GM12878 (cell line): Measurements from ENCODE around the gene FAM53B. TPM values are rescaled to one million over a fixed set of nuclear protein-coding genes. Genes with fewer than 3 reads are reported as not detected.

ENCODE experiments used
- ATAC-seq: fragments of 200-7000 bp; cut with Tn5 transposase; 3 replicates; pipeline ENCODE4 v1.9.1; 2020; ENCODE audit warnings: mild to moderate bottlenecking, moderate library complexity
- BruUV-seq: library from RNA; stranded (reverse); fragments of 400-500 nt; replicated peaks from 2 replicates; lab custom pipeline; 2021; lab: Mats Ljungman, UMichigan
- CTCF ChIA-PET: fragments of 300-600 bp; sonication (Branson Sonifier 250); formaldehyde crosslinking; extraction: SDS; loops from one replicate; lab custom pipeline; 2021; ENCODE audit warnings: inconsistent platforms; lab: Yijun Ruan, JAX
- POLR2A ChIA-PET: fragments of 350-600 bp; formaldehyde crosslinking; extraction: SDS; loops from one replicate; lab custom pipeline; 2021; ENCODE audit warnings: inconsistent platforms; lab: Charles Lee
- RAD21 ChIA-PET: fragments of 300-600 bp; sonication (Branson Sonifier 250); formaldehyde crosslinking; loops from one replicate; lab custom pipeline; 2023; ENCODE audit warnings: antibody characterized with exemption; ENCODE audit not compliant: unreplicated experiment; lab: Charles Lee
- SMC1A ChIA-PET: fragments of 300-600 bp; sonication (Branson Sonifier 250); formaldehyde crosslinking; loops from one replicate; lab custom pipeline; 2023; ENCODE audit not compliant: unreplicated experiment, uncharacterized antibody; lab: Charles Lee
- DNase-seq: peaks from one replicate; pipeline ENCODE4 v3.0.0-alpha.2; 2011; ENCODE audit warnings: low read depth, low spot score
- FAIRE-seq: peaks from 3 replicates; lab custom pipeline; 2011; peaks lifted over from hg19 to GRCh38; lab: Jason Lieb, UNC
- H2AFZ ChIP-seq: 2 replicates; pipeline ENCODE4 v1.6.0; 2011; ENCODE audit warnings: low read depth, low read length, control low read depth; ENCODE audit not compliant: control insufficient read depth
- H3K27ac ChIP-seq: 2 replicates; pipeline ENCODE4 v1.5.1; 2011; ENCODE audit warnings: control low read depth; ENCODE audit not compliant: control insufficient read depth, insufficient read depth
- H3K27me3 ChIP-seq, 2 experiments: replicated peaks in 1 of 2; 2 replicates each; pipeline versions ENCODE4 v1.6.0 to v1.6.1; 2011; ENCODE audit warnings: low read length in 1 of 2; ENCODE audit not compliant: control insufficient read depth in 2 of 2, insufficient read depth in 2 of 2
- H3K36me3 ChIP-seq, 2 experiments: 2 replicates each; pipeline ENCODE4 v1.5.1; 2011; ENCODE audit warnings: low read length in 1 of 2; ENCODE audit not compliant: control insufficient read depth in 2 of 2, insufficient read depth in 2 of 2
- H3K4me1 ChIP-seq: 2 replicates; pipeline ENCODE4 v1.6.1; 2011; ENCODE audit warnings: mild to moderate bottlenecking, low read length, moderate library complexity, mixed read lengths; ENCODE audit not compliant: control insufficient read depth, insufficient read depth
- H3K4me2 ChIP-seq: 2 replicates; pipeline ENCODE4 v1.6.0; 2011; ENCODE audit warnings: control low read depth; ENCODE audit not compliant: control insufficient read depth, insufficient read depth
- H3K4me3 ChIP-seq: fragments of 200-600 bp; sonication (generic); 2 replicates; pipeline ENCODE4 v1.5.1; 2016
- H3K79me2 ChIP-seq: 2 replicates; pipeline ENCODE4 v1.6.0; 2011; ENCODE audit warnings: low read length; ENCODE audit not compliant: control insufficient read depth, insufficient read depth
- H3K9ac ChIP-seq: 2 replicates; pipeline ENCODE4 v1.8.0; 2011; ENCODE audit warnings: low read length, control low read depth, mixed read lengths; ENCODE audit not compliant: control insufficient read depth, insufficient read depth
- H3K9me3 ChIP-seq: replicated peaks from 3 replicates; pipeline ENCODE4 v1.5.1; 2011; ENCODE audit warnings: mild to moderate bottlenecking, low read length; ENCODE audit not compliant: control insufficient read depth, insufficient read depth
- H4K20me1 ChIP-seq: 2 replicates; pipeline ENCODE4 v1.6.0; 2011; ENCODE audit not compliant: control insufficient read depth, insufficient read depth
- ATF7 ChIP-seq: fragments of 450-650 bp; IDR thresholded peaks from 2 replicates; pipeline ENCODE4 v1.6.1; 2016; ENCODE audit warnings: low read depth, mild to moderate bottlenecking
- NFIC ChIP-seq: IDR thresholded peaks from 2 replicates; pipeline ENCODE4 v1.6.1; 2012; ENCODE audit warnings: low read depth, mild to moderate bottlenecking, inconsistent platforms, low read length, moderate library complexity
- WGBS: methylation state at CpG from one replicate; pipeline ENCODE4 v1.1.6; 2016; ENCODE audit warnings: low lambda C conversion rate; ENCODE audit not compliant: insufficient replicate concordance, insufficient coverage; ENCODE audit errors: missing lambda C conversion rate; 5-methylcytosine and 5-hydroxymethylcytosine counted together
- in situ Hi-C: fragments of 300-500 bp; cut with MboI; formaldehyde crosslinking; loops from 9 replicates; pipeline ENCODE4 v1.14.3; 2018; ENCODE audit warnings: mixed read lengths
- intact Hi-C: fragments of 100-400 bp; cut with micrococcal nuclease; formaldehyde crosslinking; loops from one replicate; pipeline ENCODE4 v1.14.2; 2022; ENCODE audit not compliant: unreplicated experiment
- polyA plus RNA-seq, 11 experiments: library from polyadenylated mRNA; depleted of rRNA in 4 of 11; unstranded in 6 of 11; stranded (reverse) in 5 of 11; fragments of >200 nt; fragmentation: Nextera tagmentation in 4 of 11; fragmentation: Illumina TruSeq in 1 of 11; extraction: Ambion mirVana in 4 of 11; extraction: Trizol in 1 of 11; gene quantifications; 1 replicate in 1 of 11; 2 replicates in 10 of 11; pipeline versions ENCODE4 v1.2.1 to v1.2.3, GENCODE V29; 2011 to 2016; ENCODE audit warnings: inconsistent platforms in 2 of 11, missing spikeins in 2 of 11, low read depth in 1 of 11
- total RNA-seq, 4 experiments: library from RNA; depleted of rRNA in 3 of 4; stranded (reverse); fragments of >200 nt in 3 of 4; fragmentation: Illumina TruSeq in 1 of 4; extraction: Trizol in 1 of 4; gene quantifications; 2 replicates each; pipeline versions ENCODE4 v1.2.1 to v1.2.3, GENCODE V29; 2013 to 2021
- TF ChIP-seq, protein P1 (sequence below): IDR thresholded peaks from 2 replicates; pipeline ENCODE4 v1.6.1; 2012; ENCODE audit warnings: low read length, inconsistent platforms
- TF ChIP-seq, protein P2 (sequence below): IDR thresholded peaks from 2 replicates; pipeline ENCODE4 v1.6.1; 2012; ENCODE audit warnings: improper control_type of control experiment, low read depth, low read length; ENCODE audit not compliant: insufficient replicate concordance
- TF ChIP-seq, protein P3 (sequence below): fragments of 150-350 bp; IDR thresholded peaks from 2 replicates; pipeline ENCODE4 v1.6.1; 2014; ENCODE audit warnings: mild to moderate bottlenecking, low read depth, low read length
- TF ChIP-seq, protein P4 (sequence below): IDR thresholded peaks from 2 replicates; pipeline ENCODE4 v1.6.1; 2011; ENCODE audit warnings: mild to moderate bottlenecking, low read depth, low read length, moderate library complexity; ENCODE audit not compliant: insufficient replicate concordance

Gene FAM53B
- total and polyA plus RNA-seq, 10 of the 15 experiments (the other 5 are each of a cell fraction or from before 2014, with no cell fraction given) = 0.05 to 26.3 (median 8.1) TPM

DNA sequence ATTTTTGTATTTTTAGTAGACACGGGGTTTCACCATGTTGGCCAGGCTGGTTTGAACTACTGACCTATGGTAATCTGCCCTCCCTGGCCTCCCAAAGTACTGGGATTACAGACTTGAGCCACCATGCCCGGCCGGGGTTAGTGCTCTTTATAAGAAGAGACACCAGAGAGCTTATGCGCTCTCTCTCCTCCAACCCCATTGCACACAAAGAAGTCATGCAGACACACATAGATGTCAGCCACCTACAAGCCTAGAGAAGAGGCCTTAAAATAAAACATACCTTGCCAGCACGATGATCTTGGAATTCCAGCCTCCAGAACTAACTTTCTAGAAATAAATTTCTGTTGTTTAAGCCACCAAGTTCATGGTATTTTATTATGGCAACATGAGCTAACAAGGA is 10.0 kb upstream of the FAM53B start:
- RAD21 ChIA-PET = interaction anchor here (0.8 kb wide), 1 partner anchor 9 kb away, joined by 3 read pairs; no protein-coding TSS in a partner anchor
- Histone ChIP-seq H3K36me3 (no peaks in the 10 kb centered on the region; a peak in 2 of 4 replicates), H2AFZ (no peak overlapping the region), H3K27me3 (no peaks in the 10 kb centered on the region), H3K4me1 (peaks cover 4% of the 10 kb centered on the region; the same call in 1 of the 2 replicates), H3K4me3 (no peak overlapping the region), H4K20me1 (no peaks in the 10 kb centered on the region), H3K4me2 (no peak overlapping the region), H3K79me2 (no peaks in the 10 kb centered on the region), H3K27ac (no peak overlapping the region), H3K9ac (no peak overlapping the region), H3K9me3 (no peaks in the 10 kb centered on the region)
- WGBS = 97% methylated on average over 5 of the region's 5 CpGs
- DNase-seq (no peak), ATAC-seq (no peak), FAIRE-seq (no peak)
- intact Hi-C loops = no loop called here
- TF ChIP-seq, protein P1, sequence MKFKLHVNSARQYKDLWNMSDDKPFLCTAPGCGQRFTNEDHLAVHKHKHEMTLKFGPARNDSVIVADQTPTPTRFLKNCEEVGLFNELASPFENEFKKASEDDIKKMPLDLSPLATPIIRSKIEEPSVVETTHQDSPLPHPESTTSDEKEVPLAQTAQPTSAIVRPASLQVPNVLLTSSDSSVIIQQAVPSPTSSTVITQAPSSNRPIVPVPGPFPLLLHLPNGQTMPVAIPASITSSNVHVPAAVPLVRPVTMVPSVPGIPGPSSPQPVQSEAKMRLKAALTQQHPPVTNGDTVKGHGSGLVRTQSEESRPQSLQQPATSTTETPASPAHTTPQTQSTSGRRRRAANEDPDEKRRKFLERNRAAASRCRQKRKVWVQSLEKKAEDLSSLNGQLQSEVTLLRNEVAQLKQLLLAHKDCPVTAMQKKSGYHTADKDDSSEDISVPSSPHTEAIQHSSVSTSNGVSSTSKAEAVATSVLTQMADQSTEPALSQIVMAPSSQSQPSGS = no peak
- TF ChIP-seq, protein P2, sequence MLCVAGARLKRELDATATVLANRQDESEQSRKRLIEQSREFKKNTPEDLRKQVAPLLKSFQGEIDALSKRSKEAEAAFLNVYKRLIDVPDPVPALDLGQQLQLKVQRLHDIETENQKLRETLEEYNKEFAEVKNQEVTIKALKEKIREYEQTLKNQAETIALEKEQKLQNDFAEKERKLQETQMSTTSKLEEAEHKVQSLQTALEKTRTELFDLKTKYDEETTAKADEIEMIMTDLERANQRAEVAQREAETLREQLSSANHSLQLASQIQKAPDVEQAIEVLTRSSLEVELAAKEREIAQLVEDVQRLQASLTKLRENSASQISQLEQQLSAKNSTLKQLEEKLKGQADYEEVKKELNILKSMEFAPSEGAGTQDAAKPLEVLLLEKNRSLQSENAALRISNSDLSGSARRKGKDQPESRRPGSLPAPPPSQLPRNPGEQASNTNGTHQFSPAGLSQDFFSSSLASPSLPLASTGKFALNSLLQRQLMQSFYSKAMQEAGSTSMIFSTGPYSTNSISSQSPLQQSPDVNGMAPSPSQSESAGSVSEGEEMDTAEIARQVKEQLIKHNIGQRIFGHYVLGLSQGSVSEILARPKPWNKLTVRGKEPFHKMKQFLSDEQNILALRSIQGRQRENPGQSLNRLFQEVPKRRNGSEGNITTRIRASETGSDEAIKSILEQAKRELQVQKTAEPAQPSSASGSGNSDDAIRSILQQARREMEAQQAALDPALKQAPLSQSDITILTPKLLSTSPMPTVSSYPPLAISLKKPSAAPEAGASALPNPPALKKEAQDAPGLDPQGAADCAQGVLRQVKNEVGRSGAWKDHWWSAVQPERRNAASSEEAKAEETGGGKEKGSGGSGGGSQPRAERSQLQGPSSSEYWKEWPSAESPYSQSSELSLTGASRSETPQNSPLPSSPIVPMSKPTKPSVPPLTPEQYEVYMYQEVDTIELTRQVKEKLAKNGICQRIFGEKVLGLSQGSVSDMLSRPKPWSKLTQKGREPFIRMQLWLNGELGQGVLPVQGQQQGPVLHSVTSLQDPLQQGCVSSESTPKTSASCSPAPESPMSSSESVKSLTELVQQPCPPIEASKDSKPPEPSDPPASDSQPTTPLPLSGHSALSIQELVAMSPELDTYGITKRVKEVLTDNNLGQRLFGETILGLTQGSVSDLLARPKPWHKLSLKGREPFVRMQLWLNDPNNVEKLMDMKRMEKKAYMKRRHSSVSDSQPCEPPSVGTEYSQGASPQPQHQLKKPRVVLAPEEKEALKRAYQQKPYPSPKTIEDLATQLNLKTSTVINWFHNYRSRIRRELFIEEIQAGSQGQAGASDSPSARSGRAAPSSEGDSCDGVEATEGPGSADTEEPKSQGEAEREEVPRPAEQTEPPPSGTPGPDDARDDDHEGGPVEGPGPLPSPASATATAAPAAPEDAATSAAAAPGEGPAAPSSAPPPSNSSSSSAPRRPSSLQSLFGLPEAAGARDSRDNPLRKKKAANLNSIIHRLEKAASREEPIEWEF = no peak
- TF ChIP-seq, protein P3, sequence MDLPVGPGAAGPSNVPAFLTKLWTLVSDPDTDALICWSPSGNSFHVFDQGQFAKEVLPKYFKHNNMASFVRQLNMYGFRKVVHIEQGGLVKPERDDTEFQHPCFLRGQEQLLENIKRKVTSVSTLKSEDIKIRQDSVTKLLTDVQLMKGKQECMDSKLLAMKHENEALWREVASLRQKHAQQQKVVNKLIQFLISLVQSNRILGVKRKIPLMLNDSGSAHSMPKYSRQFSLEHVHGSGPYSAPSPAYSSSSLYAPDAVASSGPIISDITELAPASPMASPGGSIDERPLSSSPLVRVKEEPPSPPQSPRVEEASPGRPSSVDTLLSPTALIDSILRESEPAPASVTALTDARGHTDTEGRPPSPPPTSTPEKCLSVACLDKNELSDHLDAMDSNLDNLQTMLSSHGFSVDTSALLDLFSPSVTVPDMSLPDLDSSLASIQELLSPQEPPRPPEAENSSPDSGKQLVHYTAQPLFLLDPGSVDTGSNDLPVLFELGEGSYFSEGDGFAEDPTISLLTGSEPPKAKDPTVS = no peak
- TF ChIP-seq ATF7 = no peak
- no peak for TF ChIP-seq NFIC
- TF ChIP-seq, protein P4, sequence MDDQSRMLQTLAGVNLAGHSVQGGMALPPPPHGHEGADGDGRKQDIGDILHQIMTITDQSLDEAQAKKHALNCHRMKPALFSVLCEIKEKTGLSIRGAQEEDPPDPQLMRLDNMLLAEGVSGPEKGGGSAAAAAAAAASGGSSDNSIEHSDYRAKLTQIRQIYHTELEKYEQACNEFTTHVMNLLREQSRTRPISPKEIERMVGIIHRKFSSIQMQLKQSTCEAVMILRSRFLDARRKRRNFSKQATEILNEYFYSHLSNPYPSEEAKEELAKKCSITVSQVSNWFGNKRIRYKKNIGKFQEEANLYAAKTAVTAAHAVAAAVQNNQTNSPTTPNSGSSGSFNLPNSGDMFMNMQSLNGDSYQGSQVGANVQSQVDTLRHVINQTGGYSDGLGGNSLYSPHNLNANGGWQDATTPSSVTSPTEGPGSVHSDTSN = no peak
- in situ Hi-C loops = no loop called here
- SMC1A ChIA-PET = interaction anchor here (1.0 to 3.2 kb wide), 5 partner anchors 8 to 214 kb away, joined by 3 to 12 read pairs (median 5); no protein-coding TSS in a partner anchor
- BruUV-seq = no TSS peak
- POLR2A ChIA-PET = interaction anchor here (0.9 kb wide), 1 partner anchor 206 kb away, joined by 3 read pairs; no protein-coding TSS in a partner anchor
- CTCF ChIA-PET = interaction anchor here (0.8 to 5.2 kb wide), 4 partner anchors 7 to 64 kb away, joined by 3 to 44 read pairs (median 8); no protein-coding TSS in a partner anchor
